SK-N-SH (cell line): ENCODE data around the gene RNF166.

Experiments used
- NFIC ChIP-seq: IDR thresholded peaks from 2 replicates; pipeline ENCODE4 v1.4.0; 2012; ENCODE audit warnings: borderline replicate concordance
- SMC3 ChIP-seq: IDR thresholded peaks from 2 replicates; pipeline ENCODE4 v1.6.1; 2012; ENCODE audit warnings: low read depth, low read length, improper control_type of control experiment
- TF ChIP-seq, protein P1 (sequence below): fragments of 200-600 bp; sonication (generic); IDR thresholded peaks from 2 replicates; pipeline ENCODE4 v1.6.1; 2017; ENCODE audit warnings: antibody characterized with exemption, mild to moderate bottlenecking, moderate library complexity
- TF ChIP-seq, protein P2 (sequence below): IDR thresholded peaks from 2 replicates; pipeline ENCODE4 v1.4.0; 2012; ENCODE audit warnings: low read depth

- no peak for TF ChIP-seq NFIC
- TF ChIP-seq, protein P1, sequence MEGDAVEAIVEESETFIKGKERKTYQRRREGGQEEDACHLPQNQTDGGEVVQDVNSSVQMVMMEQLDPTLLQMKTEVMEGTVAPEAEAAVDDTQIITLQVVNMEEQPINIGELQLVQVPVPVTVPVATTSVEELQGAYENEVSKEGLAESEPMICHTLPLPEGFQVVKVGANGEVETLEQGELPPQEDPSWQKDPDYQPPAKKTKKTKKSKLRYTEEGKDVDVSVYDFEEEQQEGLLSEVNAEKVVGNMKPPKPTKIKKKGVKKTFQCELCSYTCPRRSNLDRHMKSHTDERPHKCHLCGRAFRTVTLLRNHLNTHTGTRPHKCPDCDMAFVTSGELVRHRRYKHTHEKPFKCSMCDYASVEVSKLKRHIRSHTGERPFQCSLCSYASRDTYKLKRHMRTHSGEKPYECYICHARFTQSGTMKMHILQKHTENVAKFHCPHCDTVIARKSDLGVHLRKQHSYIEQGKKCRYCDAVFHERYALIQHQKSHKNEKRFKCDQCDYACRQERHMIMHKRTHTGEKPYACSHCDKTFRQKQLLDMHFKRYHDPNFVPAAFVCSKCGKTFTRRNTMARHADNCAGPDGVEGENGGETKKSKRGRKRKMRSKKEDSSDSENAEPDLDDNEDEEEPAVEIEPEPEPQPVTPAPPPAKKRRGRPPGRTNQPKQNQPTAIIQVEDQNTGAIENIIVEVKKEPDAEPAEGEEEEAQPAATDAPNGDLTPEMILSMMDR: no peak
- TF ChIP-seq, protein P2, sequence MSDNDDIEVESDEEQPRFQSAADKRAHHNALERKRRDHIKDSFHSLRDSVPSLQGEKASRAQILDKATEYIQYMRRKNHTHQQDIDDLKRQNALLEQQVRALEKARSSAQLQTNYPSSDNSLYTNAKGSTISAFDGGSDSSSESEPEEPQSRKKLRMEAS: no peak
- no peak for TF ChIP-seq SMC3
Measured at GRCh38 chr16:88686062-88686438, 20.2 kb downstream of the RNF166 start.
